ENCODE results near the gene TSPAN31.

The TSPAN31 gene

GRCh38 chr12:57715786-57716185 is 29.1 kb upstream of the TSPAN31 start:
- TF ChIP-seq CTCF (IDR thresholded peaks at IDR 0.05; ENCODE audit: poor library complexity, severe bottlenecking), result no peak
- Histone ChIP-seq H3K9me3 (ENCODE audit: severe bottlenecking) (no peaks in the 10 kb centered on the region), H3K27me3 (ENCODE audit: insufficient read depth, poor library complexity, severe bottlenecking) (no peaks in the 10 kb centered on the region), H3K36me3 (ENCODE audit: low read depth) (peaks cover 46% of the 10 kb centered on the region), H3K4me3 (ENCODE audit: severe bottlenecking) (no peak overlapping the region), H3K27ac (ENCODE audit: poor library complexity, severe bottlenecking) (no peak overlapping the region), H3K4me1 (ENCODE audit: insufficient read depth, poor library complexity, severe bottlenecking) (no peaks in the 10 kb centered on the region)
- DNase-seq (ENCODE audit: low spot score), result no peak
- ATAC-seq (ENCODE audit: low read depth), result no peak

- H3K4me1 ChIP-seq (ENCODE audit: insufficient read depth, poor library complexity, severe bottlenecking), result no peaks in the 10 kb centered on the region
- H3K9me3 ChIP-seq (ENCODE audit: severe bottlenecking), result no peaks in the 10 kb centered on the region
- no peaks in the 10 kb centered on the region for H3K27me3 ChIP-seq (ENCODE audit: insufficient read depth, poor library complexity, severe bottlenecking)
- TF ChIP-seq CTCF (IDR thresholded peaks at IDR 0.05; ENCODE audit: poor library complexity, severe bottlenecking), result no peak
- peaks cover 46% of the 10 kb centered on the region for H3K36me3 ChIP-seq (ENCODE audit: low read depth)
- no peak overlapping the region for H3K27ac ChIP-seq (ENCODE audit: poor library complexity, severe bottlenecking)
- no peak for DNase-seq (ENCODE audit: low spot score)
- ATAC-seq (ENCODE audit: low read depth), result no peak
- no peak overlapping the region for H3K4me3 ChIP-seq (ENCODE audit: severe bottlenecking)
Measured at GRCh38 chr12:57716305-57716704, 28.5 kb upstream of the TSPAN31 start.

DNA sequence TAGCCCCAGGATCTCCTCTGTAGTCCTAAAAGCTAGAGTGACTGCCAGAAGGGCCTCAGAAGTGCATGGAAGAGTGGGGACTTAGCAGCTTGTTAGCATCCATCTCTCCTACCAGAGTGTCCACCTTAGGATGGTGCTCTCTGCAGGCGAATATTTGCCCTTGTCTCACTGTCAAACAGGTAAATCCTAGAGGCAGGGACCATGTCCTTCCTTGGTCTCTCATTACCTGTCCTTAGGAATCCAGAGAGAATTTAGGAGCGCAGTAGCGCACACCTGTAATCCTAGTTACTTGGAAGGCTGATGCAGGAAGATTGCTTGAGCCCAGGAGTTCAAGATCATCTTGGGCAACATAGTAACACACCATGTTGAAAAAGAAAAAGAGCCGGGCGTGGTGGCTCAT is 27.7 kb upstream of the TSPAN31 start:
- no peak for TF ChIP-seq CTCF (IDR thresholded peaks at IDR 0.05; ENCODE audit: poor library complexity, severe bottlenecking)
- Histone ChIP-seq H3K4me1 (ENCODE audit: insufficient read depth, poor library complexity, severe bottlenecking) (no peaks in the 10 kb centered on the region), H3K36me3 (ENCODE audit: low read depth) (peaks cover 46% of the 10 kb centered on the region), H3K4me3 (ENCODE audit: severe bottlenecking) (no peak overlapping the region), H3K9me3 (ENCODE audit: severe bottlenecking) (no peaks in the 10 kb centered on the region), H3K27me3 (ENCODE audit: insufficient read depth, poor library complexity, severe bottlenecking) (no peaks in the 10 kb centered on the region), H3K27ac (ENCODE audit: poor library complexity, severe bottlenecking) (no peak overlapping the region)
- DNase-seq (ENCODE audit: low spot score) (no peak), ATAC-seq (ENCODE audit: low read depth) (no peak)

- ATAC-seq (ENCODE audit: low read depth) (no peak), DNase-seq (ENCODE audit: low spot score) (no peak)
- Histone ChIP-seq H3K9me3 (ENCODE audit: severe bottlenecking) (no peaks in the 10 kb centered on the region), H3K36me3 (ENCODE audit: low read depth) (peaks cover 41% of the 10 kb centered on the region), H3K27me3 (ENCODE audit: insufficient read depth, poor library complexity, severe bottlenecking) (no peaks in the 10 kb centered on the region), H3K27ac (ENCODE audit: poor library complexity, severe bottlenecking) (no peak overlapping the region), H3K4me1 (ENCODE audit: insufficient read depth, poor library complexity, severe bottlenecking) (no peaks in the 10 kb centered on the region), H3K4me3 (ENCODE audit: severe bottlenecking) (no peak overlapping the region)
- no peak for TF ChIP-seq CTCF (IDR thresholded peaks at IDR 0.05; ENCODE audit: poor library complexity, severe bottlenecking)
Measured at GRCh38 chr12:57717846-57718640, 26.8 kb upstream of the TSPAN31 start.

Measured in RWPE2 (cell line).